Stimulated activated CD8-positive, alpha-beta memory T cell treated with anti-CD3 and anti-CD28 coated beads, Interleukin-4, amount 100 ng/mL, for 1 hour (primary cell): ENCODE results near the gene NSMF.
"Not testable (repeated sequence)": the region's sequence is repeated elsewhere in the genome, so short reads cannot be mapped to it uniquely, and the experiment has no call there.

Experiments used
- DNase-seq, 2 donors: peaks; one replicate each; pipeline ENCODE4 v3.0.0-alpha.2; 2020; ENCODE audit warnings: low read depth in 2 of 2, low spot score in 1 of 2

The NSMF gene

DNA sequence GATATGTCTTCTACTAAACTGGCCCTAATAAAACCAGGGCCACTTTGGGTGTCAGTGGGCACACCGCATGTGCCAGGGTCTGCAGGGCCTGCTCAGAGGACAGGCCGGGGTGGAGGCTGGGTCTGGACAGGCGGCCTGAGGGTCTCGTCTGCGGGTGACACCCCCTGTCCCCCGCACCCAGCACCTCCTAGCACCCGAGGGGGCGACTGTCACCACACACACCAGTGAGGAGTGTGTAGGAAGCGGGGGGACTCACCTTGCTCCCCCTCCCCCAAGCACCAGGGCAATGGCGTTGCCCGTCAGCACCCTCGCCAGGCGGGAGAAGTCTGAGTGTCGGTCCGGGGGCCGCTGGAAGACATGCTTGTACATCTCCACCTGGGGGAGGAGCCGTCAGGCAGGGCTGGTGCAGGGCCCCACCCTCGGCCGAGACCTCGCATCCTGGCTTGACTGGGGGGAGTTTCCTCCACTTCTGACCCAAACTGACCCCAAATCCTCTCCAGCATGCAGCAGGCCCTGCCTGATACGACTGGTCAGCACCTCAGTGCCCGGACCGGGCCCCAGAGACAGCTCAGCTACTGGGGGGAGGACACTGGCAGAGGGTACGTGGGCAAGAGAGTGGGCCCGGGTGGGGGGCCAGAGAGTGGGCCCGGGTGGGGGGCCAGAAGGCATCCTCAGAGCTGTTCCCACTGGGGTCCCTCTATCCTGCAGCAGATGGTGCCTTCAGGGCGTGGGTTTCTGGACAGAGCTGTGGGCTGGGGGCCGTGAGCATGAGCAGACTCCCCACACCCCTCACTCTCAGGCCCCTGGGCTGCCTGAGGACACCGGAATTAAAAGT is 18.9 kb upstream of the NSMF start:
- no peak for DNase-seq

GRCh38 chr9:137476856-137477255 is 17.7 kb upstream of the NSMF start:
- no peak for DNase-seq

DNA sequence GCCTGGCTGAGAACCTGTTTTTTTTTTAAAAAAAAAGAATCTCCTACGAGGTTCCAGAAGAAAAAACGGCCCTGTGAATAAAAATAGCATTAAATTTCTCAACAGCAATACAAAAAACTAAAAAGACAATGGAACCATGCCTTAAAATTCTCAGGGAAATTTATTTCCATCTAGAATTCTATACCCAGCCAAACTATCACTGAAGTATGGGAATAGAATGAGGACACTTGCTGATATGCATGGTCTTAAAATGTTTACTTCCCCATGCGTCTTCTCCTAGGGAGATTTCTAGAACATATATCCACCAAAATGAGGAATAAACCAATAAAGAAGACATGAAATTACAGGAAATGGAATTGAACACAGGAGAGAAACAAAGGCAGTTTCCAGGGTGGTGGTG is 16.5 kb upstream of the NSMF start:
- no peak for DNase-seq

GRCh38 chr9:137474271-137474670 is 15.1 kb upstream of the NSMF start:
- DNase-seq, result no peak

- no peak for DNase-seq
Observed at GRCh38 chr9:137470785-137471184, 11.7 kb upstream of the NSMF start.

DNA sequence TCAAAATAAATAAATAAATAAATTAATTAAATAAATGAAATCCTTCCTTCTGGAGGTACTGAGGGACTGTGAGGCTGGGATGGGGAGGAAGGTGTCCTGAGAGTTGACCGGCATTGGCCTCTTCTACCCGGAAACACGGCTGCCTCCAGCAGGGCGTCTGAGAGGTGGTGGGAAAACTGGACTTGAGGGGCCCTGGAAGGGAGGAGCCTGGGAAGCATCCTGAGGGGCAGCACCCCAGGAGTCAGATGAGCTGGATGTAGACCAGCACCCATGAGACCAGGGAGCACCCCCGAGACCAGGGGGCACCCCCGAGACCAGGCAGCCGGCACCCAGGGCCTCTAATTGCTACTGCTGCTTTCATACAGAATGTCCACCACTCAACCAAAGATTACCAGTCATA is 8.8 kb upstream of the NSMF start:
- no peak for DNase-seq

GRCh38 chr9:137467161-137467581 is 8.0 kb upstream of the NSMF start:
- no peak for DNase-seq

GRCh38 chr9:137466389-137467085 is 7.4 kb upstream of the NSMF start:
- DNase-seq, result not testable (repeated sequence)

- no peak for DNase-seq
Observed at GRCh38 chr9:137465720-137466388, 6.7 kb upstream of the NSMF start.

GRCh38 chr9:137465000-137465719 is 6.0 kb upstream of the NSMF start:
- no peak for DNase-seq

DNA sequence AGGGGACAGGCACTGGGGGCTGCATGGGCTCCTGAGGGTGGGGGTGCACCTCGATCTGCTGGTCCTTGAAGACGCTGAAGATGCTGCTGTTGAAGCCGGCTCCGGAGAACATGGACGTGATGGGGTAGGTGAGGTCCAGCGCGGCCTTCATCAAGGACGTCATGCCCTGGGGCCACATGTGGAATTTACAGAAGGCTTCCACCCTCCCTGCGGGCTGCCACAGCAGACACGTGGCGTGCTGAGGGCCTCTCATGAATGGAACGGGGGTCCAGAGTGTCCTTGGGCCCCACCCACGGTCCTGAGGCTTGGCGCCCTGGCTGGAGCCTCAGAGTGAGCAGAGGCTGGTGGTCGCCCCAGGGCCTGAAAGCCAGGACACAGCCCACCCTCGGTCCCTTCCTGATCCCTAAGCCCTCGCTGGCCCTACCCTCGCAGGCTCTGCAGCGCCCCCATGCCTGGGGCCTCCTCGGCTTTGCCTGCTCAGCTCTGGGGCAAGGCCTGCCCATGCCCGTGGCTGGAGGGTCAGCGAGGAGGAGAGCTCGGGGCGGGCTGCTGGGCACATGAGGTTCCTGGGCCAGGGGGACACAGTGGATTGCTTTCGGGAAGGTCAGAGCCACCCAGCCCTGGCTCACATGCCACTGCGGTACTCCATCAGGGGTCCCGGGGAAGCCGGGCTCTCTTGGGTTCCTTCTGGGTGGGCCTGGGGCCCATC is 5.3 kb upstream of the NSMF start:
- DNase-seq, result no peak

GRCh38 chr9:137463931-137464290 is 4.8 kb upstream of the NSMF start:
- DNase-seq, result no peak

DNA sequence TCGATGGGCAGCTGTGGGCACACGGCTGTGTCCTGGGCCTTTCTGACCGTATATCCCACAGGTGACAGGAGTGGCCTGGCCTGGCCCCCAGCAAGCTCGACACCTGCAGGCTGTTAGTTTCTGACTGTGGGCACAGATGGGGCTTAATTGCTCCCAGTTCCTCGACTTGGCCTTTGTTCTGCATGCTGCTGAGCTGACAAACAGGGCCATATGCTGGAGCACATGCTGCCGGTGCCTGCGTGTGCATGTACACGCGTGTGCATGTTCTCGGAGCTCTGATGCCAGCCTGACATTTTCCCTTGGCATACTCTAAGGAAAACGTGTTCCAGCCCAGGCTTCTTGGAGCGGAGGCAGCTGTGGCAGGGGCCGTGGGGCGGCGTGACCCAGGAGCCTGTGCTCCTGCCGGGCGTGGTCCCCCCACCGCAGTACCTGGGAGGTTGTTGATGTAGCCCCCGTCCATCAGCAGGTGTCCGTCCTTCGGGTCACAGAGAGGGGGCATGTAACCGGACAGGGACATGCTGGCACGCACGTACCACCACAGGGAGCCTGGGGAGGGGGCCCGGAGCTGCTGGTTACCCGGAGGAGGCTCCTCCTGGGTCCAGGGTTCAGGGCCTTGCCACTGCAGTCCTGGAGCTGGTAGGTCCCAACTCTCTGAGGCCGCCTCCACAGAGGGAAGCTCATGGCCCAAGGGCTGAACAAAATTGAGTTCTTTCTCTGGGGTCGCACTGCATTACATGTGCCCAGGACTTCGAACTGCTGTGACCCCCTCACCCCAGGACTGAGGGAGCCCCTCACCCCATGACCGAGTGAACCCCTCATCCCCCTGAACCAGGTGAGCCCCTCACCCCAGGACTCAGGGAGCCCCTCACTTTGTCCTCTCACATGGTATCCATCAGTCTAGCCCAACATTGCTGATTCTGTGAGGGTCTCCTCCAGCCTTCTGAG is 4.1 kb upstream of the NSMF start:
- DNase-seq, result no peak

DNA sequence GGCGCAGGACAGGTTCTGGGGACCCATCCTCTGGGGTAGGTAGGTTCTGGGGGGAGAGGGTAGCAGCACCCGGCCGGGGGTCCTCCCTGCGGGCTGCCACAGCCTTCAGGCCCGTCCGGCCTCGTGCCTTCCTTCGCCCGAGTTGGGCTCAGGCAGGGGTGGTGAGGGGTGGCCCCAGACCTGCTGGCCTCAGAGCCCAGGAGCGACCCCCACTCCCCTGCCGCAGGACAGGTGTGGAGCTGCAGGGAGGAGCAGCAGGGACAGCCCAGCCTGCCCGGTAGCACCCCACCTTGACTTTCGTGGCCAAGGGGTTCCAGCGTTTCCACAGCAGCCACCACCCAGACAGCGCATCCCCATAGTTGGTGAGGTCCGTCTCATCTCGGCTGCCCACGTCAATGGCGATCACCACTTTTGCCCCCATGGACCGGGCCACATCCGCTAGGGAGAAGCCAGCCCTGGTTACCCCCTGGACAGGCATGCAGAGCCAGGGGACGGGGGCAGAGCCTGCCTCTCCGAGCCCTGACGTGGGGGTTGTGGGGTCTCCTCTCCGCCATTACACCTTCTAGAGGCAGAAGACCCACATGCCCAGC is 3.4 kb upstream of the NSMF start:
- no peak for DNase-seq

DNA sequence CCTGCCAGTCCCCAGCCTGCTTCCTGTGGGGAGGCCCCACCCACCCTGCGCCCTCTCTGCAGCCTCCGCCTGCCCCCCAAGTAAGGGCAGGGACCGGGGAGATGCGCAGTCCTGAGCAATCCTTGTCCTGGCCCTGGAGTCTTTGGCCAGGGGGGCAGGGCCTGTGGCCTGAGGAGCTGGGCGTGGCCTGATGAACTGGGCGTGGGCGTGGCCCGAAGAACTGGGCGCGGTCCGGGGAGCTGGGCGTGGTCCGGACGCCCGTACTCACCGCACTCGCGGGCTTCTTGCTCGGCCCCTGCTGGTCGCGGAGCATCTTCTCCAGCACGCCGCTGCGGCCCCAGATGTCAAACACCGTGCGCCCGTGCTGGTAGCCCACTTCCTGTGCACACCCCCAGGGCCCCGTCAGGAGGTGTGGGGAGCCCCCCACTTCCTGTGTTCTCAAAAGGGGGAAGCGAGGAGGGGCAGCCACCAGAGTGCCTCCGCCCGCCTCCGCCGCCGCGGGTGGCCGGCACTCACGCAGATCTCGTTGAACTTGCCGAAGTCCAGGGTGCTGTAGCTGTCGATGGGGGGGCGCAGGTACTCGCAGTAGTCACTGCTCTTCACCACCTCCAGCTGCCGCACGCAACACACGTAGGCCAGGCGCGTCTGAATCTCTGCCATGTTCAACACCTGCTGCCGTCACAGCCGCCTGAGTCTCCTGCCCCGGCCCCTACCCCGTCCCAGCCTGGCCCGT is 2.7 kb upstream of the NSMF start:
- peak; percentile 54 to 71 for DNase-seq

- DNase-seq, result no peak
Observed at GRCh38 chr9:137461316-137461662, 2.2 kb upstream of the NSMF start.

DNA sequence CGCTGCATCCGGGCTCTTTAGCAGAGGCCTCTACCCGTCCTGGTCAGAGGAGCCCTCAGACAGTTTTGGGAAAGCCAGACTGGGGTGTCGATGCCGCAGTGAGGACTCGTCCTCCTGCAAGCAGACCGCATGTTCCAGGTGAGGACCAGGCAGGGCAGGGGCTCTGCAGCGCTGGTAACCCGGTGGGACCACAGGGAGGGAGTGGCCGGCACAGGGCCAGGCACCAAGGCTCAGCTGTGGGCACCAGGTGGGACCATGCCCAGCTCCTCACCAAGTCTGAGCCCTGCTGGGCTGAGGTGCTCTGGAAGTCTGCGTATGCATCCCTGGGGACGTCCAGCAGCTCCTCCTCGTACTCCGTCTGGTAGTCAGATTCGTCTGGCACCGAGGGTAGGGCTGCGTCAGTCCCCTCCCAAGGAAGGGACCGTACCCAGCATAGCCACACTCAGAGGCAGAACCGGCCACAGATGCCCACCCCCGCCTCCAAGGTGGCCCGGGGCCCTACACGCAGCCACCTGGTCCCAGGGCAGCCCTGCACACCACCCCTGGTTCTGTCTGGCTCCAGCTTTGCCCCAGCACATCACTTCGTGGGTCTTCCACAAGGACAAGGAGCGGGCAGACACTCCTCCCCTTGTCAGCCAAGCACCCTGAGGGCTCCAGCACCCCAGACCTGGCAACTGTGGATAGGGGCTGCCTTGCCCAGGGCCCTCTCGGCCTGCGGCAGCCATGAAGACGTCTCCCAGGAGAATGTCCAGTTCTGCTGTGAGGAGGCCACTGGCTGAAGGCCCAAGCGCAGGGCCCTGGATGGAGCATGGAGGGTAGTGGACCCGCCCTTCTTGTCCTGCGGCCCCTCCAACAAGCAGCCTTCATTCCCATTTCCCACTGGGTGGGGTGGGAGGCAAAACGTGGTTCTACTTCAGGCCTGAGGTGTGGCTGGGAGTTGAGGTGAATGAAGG is 1.5 kb upstream of the NSMF start:
- DNase-seq, result no peak
